Liver (tissue), 9 donors: ENCODE measurements around the gene FBN1. TPM values are rescaled to one million over a fixed set of nuclear protein-coding genes. Genes with fewer than 3 reads are reported as not detected.

ENCODE experiments used
- DNase-seq: peaks from one replicate; pipeline ENCODE4 v3.0.0-alpha.2; 2017; ENCODE audit warnings: low spot score
- H3K27ac ChIP-seq, 2 donors: one replicate each; pipeline ENCODE4 v1.7.0; 2013; ENCODE audit warnings: inconsistent platforms in 2 of 2, low read length in 2 of 2, control low read depth in 1 of 2, low read depth in 1 of 2, mild to moderate bottlenecking in 1 of 2
- H3K27me3 ChIP-seq, 4 donors: one replicate each; pipeline versions ENCODE4 v1.6.1 to v1.7.0; 2013; ENCODE audit warnings: low read length in 3 of 4, inconsistent platforms in 1 of 4, mild to moderate bottlenecking in 1 of 4, moderate library complexity in 1 of 4; ENCODE audit not compliant: control insufficient read depth in 4 of 4, insufficient read depth in 4 of 4
- H3K36me3 ChIP-seq, 4 donors: one replicate each; pipeline versions ENCODE4 v1.6.1 to v1.7.0; 2013; ENCODE audit warnings: low read length in 3 of 4, mild to moderate bottlenecking in 3 of 4, low read depth in 1 of 4, moderate library complexity in 1 of 4; ENCODE audit not compliant: control insufficient read depth in 4 of 4, insufficient read depth in 3 of 4
- H3K4me1 ChIP-seq, 4 donors: one replicate each; pipeline versions ENCODE4 v1.6.1 to v1.7.0; 2013; ENCODE audit warnings: low read length in 3 of 4, mild to moderate bottlenecking in 3 of 4, moderate library complexity in 1 of 4; ENCODE audit not compliant: control insufficient read depth in 4 of 4, insufficient read depth in 4 of 4
- H3K4me3 ChIP-seq, 3 donors: one replicate each; pipeline versions ENCODE4 v1.6.1 to v1.7.0; 2013; ENCODE audit warnings: low read length in 3 of 3, control low read depth in 1 of 3, low read depth in 1 of 3, mild to moderate bottlenecking in 1 of 3
- H3K9ac ChIP-seq, 2 donors: one replicate each; pipeline ENCODE4 v1.7.0; 2013; ENCODE audit warnings: low read length in 2 of 2, mild to moderate bottlenecking in 2 of 2, moderate library complexity in 2 of 2, control low read depth in 1 of 2, low read depth in 1 of 2
- H3K9me3 ChIP-seq, 4 donors: one replicate each; pipeline versions ENCODE4 v1.6.1 to v1.7.0; 2013; ENCODE audit warnings: low read length in 3 of 4; ENCODE audit not compliant: control insufficient read depth in 4 of 4
- EGR1 ChIP-seq, 2 donors: IDR thresholded peaks; 2 replicates each; pipeline ENCODE4 v1.6.1; 2016 to 2018; ENCODE audit warnings: antibody characterized with exemption in 2 of 2, low read depth in 2 of 2
- FOXA2 ChIP-seq: IDR thresholded peaks from 2 replicates; pipeline ENCODE4 v1.6.1; 2016; ENCODE audit warnings: antibody characterized with exemption
- GABPA ChIP-seq, 2 donors: IDR thresholded peaks in 1 of 2; conservative IDR thresholded peaks in 1 of 2; 2 replicates each; pipeline ENCODE4 v1.6.1; 2016; ENCODE audit warnings: antibody characterized with exemption in 2 of 2, mild to moderate bottlenecking in 1 of 2, moderate library complexity in 1 of 2
- HNF4A ChIP-seq, 2 donors: conservative IDR thresholded peaks; 2 replicates each; pipeline ENCODE4 v1.6.1; 2016; ENCODE audit warnings: antibody characterized with exemption in 2 of 2, mild to moderate bottlenecking in 2 of 2
- HNF4G ChIP-seq: IDR thresholded peaks from 2 replicates; pipeline ENCODE4 v1.6.1; 2016; ENCODE audit warnings: antibody characterized with exemption
- JUND ChIP-seq, 2 donors: IDR thresholded peaks; 2 replicates each; pipeline ENCODE4 v1.6.1; 2016; ENCODE audit warnings: antibody characterized with exemption in 2 of 2
- NR2F2 ChIP-seq: IDR thresholded peaks from 2 replicates; pipeline ENCODE4 v1.6.1; 2016; ENCODE audit warnings: antibody characterized with exemption
- RAD21 ChIP-seq, 2 donors: IDR thresholded peaks; 2 replicates each; pipeline ENCODE4 v1.6.1; 2016; ENCODE audit warnings: antibody characterized with exemption in 2 of 2, mild to moderate bottlenecking in 2 of 2
- RXRA ChIP-seq, 2 donors: IDR thresholded peaks; 2 replicates each; pipeline ENCODE4 v1.6.1; 2017 to 2018; ENCODE audit warnings: antibody characterized with exemption in 2 of 2, mild to moderate bottlenecking in 1 of 2
- SP1 ChIP-seq: IDR thresholded peaks from 2 replicates; pipeline ENCODE4 v1.6.1; 2018; ENCODE audit warnings: antibody characterized with exemption, mild to moderate bottlenecking
- TAF1 ChIP-seq: conservative IDR thresholded peaks from 2 replicates; pipeline ENCODE4 v1.6.1; 2016; ENCODE audit warnings: antibody characterized with exemption, mild to moderate bottlenecking
- YY1 ChIP-seq: IDR thresholded peaks from 2 replicates; pipeline ENCODE4 v1.6.1; 2016; ENCODE audit warnings: antibody characterized with exemption, mild to moderate bottlenecking
- WGBS: extraction: QIAGEN DNeasy Blood & Tissue Kit; methylation state at CpG from one replicate; pipeline ENCODE4 v1.1.7; 2013; 5-methylcytosine and 5-hydroxymethylcytosine counted together
- polyA plus RNA-seq, 2 donors: library from polyadenylated mRNA; stranded (reverse) in 1 of 2; unstranded in 1 of 2; fragments of 200-250 nt in 1 of 2; fragments of >200 nt in 1 of 2; fragmentation: Nextera tagmentation in 1 of 2; extraction: Ambion mirVana in 1 of 2; gene quantifications; one replicate each; pipeline versions ENCODE4 v1.2.1 to v1.2.3, GENCODE V29; 2013 to 2015
- total RNA-seq, 2 donors: library from RNA; depleted of rRNA; stranded (reverse); fragments of >200 nt; gene quantifications; one replicate each; pipeline ENCODE4 v1.2.3, GENCODE V29; 2014
- TF ChIP-seq, protein P1 (sequence below): IDR thresholded peaks from 2 replicates; pipeline ENCODE4 v1.6.1; 2016; ENCODE audit warnings: antibody characterized with exemption
- TF ChIP-seq, protein P2 (sequence below): IDR thresholded peaks from 2 replicates; pipeline ENCODE4 v1.6.1; 2016; ENCODE audit warnings: antibody characterized with exemption
- TF ChIP-seq, protein P3 (sequence below): IDR thresholded peaks from 2 replicates; pipeline ENCODE4 v1.6.1; 2016; ENCODE audit warnings: antibody characterized with exemption, mild to moderate bottlenecking
- TF ChIP-seq, protein P4 (sequence below): IDR thresholded peaks from 2 replicates; pipeline ENCODE4 v1.6.1; 2016; ENCODE audit warnings: antibody characterized with exemption
- donor health status: healthy.
- donor health status: healthy.
- donor health status: healthy.
- donor health status: healthy.
- donor health status: healthy.

Gene FBN1
- total and polyA plus RNA-seq, 4 donors, result 1.3 to 20.1 (median 12.4) TPM

DNA sequence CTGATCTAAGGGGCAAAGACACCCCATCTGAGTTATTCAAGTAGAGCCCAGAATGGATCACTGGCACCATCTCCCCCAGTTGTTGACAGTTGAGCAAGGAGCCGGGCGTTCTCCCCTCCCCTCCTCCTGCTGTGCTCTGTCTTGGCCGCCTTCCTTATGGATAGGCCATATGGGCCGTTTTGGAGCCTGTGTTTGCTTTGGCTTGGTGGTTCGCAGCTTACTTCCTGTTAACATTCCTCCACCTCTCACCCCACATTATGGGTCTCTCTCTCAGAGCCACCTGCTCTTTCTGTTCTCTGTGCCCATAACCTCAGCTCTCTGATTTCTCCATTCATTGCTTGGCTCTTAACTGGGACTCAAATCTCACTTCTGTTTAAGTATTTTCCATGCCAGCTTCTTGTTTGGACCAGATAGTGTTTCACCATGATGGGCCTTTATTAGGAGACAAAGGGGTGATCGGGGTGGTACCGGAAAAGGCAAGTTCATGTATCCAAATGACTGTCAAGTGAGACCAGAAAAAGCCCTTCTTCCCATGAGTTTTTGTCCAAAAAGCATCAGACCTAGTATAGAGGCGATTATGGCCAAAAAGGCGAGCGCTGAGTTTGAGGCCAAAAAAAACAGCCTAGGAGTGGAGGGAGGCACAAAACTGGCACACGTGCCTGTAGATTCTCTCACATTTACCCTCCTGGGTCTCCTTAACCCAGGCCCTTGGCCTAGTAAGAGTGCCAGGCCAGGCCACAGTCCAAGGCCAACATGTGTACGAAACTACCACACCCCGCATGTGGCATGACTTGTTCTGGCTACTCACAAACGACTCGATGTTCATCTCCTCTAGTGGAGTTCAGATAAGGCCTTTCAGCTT lies 251.6 kb downstream of the FBN1 start:
- 82% methylated on average over 15 of the region's 15 CpGs for WGBS
- no peaks in the 10 kb centered on the region for H3K4me1 ChIP-seq
- no peak overlapping the region for H3K4me3 ChIP-seq
- H3K36me3 ChIP-seq, result no peaks in the 10 kb centered on the region
- no peak for DNase-seq
- H3K9me3 ChIP-seq, result no peaks in the 10 kb centered on the region
- H3K27ac ChIP-seq, result no peak overlapping the region
- TF ChIP-seq EGR1 (IDR thresholded peaks at IDR 0.05; ENCODE audit: low read depth in 2 of 2) (no peak), YY1 (no peak), TAF1 (no peak), HNF4G (no peak), FOXA2 (no peak), JUND (IDR thresholded peaks at IDR 0.05) (no peak), NR2F2 (no peak), SP1 (no peak), HNF4A (conservative IDR thresholded peaks at IDR 0.05) (no peak)
- TF ChIP-seq, protein P1, sequence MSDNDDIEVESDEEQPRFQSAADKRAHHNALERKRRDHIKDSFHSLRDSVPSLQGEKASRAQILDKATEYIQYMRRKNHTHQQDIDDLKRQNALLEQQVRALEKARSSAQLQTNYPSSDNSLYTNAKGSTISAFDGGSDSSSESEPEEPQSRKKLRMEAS, result no peak
- TF ChIP-seq, protein P2, sequence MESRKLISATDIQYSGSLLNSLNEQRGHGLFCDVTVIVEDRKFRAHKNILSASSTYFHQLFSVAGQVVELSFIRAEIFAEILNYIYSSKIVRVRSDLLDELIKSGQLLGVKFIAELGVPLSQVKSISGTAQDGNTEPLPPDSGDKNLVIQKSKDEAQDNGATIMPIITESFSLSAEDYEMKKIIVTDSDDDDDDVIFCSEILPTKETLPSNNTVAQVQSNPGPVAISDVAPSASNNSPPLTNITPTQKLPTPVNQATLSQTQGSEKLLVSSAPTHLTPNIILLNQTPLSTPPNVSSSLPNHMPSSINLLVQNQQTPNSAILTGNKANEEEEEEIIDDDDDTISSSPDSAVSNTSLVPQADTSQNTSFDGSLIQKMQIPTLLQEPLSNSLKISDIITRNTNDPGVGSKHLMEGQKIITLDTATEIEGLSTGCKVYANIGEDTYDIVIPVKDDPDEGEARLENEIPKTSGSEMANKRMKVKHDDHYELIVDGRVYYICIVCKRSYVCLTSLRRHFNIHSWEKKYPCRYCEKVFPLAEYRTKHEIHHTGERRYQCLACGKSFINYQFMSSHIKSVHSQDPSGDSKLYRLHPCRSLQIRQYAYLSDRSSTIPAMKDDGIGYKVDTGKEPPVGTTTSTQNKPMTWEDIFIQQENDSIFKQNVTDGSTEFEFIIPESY, result no peak
- H3K9ac ChIP-seq, result no peak overlapping the region
- H3K27me3 ChIP-seq, result no peaks in the 10 kb centered on the region

DNA sequence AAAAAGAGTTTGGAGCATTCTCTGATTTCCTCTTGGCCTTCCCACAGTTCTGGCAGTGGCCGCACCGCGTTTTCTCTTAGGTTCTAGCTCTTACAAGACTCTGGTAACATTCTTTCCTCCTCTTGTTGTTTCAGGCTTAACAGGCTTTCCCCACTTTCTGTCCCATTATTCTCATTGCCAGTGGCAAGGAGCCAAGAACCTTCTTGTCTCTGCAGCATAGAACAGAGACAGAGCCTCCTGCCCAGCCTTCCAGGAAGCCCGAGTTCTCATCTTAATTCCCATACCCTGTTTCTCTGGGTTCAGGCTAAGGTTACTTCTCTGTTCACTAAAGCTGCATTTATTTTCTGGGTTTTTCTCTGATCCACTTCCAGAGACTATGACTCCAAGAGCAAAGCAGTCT lies 253.2 kb downstream of the FBN1 start:
- no peak overlapping the region for H3K9ac ChIP-seq
- H3K27ac ChIP-seq, result no peak overlapping the region
- no peak overlapping the region for H3K4me3 ChIP-seq
- H3K9me3 ChIP-seq, result no peaks in the 10 kb centered on the region
- no peak for DNase-seq
- WGBS, result 55% methylated on average over 4 of the region's 4 CpGs
- no peaks in the 10 kb centered on the region for H3K4me1 ChIP-seq
- no peaks in the 10 kb centered on the region for H3K27me3 ChIP-seq
- TF ChIP-seq, protein P2, result no peak
- no peak for TF ChIP-seq RAD21 (IDR thresholded peaks at IDR 0.05)
- no peak for TF ChIP-seq EGR1 (IDR thresholded peaks at IDR 0.05; ENCODE audit: low read depth in 2 of 2)
- H3K36me3 ChIP-seq, result no peaks in the 10 kb centered on the region

DNA sequence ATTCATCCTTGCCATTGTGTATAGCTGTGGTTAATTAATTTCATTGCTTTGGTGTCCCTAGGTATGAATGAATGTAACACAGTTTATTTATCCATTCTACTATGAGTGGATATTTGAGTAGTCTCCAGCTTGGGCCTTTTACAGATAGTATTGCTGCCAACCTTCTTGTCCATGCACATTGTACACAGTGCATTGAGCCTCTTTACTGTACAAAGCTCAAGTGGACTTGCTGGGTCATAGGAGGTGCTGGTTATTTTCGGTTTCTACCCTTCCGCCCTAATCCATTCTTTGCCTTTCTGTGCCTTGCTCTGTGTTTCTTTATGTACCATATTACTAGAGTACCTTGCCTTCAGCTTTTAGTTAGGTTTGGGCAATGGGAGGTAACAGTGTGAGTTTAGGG lies 253.6 kb downstream of the FBN1 start:
- H3K36me3 ChIP-seq, result no peaks in the 10 kb centered on the region
- no peak overlapping the region for H3K9ac ChIP-seq
- no peaks in the 10 kb centered on the region for H3K4me1 ChIP-seq
- TF ChIP-seq, protein P3, sequence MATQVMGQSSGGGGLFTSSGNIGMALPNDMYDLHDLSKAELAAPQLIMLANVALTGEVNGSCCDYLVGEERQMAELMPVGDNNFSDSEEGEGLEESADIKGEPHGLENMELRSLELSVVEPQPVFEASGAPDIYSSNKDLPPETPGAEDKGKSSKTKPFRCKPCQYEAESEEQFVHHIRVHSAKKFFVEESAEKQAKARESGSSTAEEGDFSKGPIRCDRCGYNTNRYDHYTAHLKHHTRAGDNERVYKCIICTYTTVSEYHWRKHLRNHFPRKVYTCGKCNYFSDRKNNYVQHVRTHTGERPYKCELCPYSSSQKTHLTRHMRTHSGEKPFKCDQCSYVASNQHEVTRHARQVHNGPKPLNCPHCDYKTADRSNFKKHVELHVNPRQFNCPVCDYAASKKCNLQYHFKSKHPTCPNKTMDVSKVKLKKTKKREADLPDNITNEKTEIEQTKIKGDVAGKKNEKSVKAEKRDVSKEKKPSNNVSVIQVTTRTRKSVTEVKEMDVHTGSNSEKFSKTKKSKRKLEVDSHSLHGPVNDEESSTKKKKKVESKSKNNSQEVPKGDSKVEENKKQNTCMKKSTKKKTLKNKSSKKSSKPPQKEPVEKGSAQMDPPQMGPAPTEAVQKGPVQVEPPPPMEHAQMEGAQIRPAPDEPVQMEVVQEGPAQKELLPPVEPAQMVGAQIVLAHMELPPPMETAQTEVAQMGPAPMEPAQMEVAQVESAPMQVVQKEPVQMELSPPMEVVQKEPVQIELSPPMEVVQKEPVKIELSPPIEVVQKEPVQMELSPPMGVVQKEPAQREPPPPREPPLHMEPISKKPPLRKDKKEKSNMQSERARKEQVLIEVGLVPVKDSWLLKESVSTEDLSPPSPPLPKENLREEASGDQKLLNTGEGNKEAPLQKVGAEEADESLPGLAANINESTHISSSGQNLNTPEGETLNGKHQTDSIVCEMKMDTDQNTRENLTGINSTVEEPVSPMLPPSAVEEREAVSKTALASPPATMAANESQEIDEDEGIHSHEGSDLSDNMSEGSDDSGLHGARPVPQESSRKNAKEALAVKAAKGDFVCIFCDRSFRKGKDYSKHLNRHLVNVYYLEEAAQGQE, result no peak
- TF ChIP-seq YY1 (no peak), TAF1 (no peak), HNF4G (no peak), GABPA (IDR thresholded peaks at IDR 0.05 in 1 of 2, conservative IDR thresholded peaks at IDR 0.05 in 1 of 2) (no peak), RXRA (IDR thresholded peaks at IDR 0.05) (no peak), FOXA2 (no peak), NR2F2 (no peak), HNF4A (conservative IDR thresholded peaks at IDR 0.05) (no peak)
- TF ChIP-seq, protein P2, result no peak
- TF ChIP-seq, protein P4, sequence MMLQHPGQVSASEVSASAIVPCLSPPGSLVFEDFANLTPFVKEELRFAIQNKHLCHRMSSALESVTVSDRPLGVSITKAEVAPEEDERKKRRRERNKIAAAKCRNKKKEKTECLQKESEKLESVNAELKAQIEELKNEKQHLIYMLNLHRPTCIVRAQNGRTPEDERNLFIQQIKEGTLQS, result no peak

More for the DNA sequence above, 253.6 kb downstream of the FBN1 start:
- Histone ChIP-seq H3K27ac (no peak overlapping the region), H3K4me3 (no peak overlapping the region), H3K9me3 (no peaks in the 10 kb centered on the region), H3K27me3 (no peaks in the 10 kb centered on the region)
- DNase-seq, result no peak
- WGBS, result 95% methylated on average over 2 of the region's 2 CpGs
